ENCODE measurements around the gene SRCAP.

DNA sequence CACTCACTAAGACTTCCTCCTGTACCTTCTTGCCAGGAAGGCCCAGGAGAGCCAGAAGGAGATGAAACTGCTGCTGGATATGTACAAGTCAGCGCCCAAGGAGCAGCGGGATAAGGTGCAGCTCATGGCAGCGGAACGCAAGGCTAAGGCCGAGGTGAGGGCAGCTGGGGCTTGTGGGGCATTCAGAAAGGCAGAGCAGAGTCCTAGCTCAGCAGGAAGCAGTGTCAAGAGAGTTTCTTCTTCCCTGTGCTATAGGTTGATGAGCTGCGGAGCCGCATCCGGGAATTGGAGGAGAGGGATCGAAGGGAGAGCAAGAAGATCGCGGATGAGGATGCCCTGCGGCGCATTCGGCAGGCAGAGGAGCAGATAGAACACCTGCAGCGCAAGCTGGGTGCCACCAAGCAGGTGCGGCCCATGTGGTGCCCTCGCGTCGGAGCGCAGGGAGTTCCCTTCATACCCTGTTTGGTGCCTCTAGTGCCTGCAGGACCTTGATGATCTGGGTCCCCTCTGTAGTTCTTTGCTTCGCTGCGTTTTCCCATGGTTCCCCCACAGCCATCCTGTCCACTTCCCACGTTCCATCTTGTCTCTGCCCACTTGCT, 69.7 kb downstream of the SRCAP start:
- no peak for TF ChIP-seq FOXP2 (optimal IDR thresholded peaks at IDR 0.05; ENCODE audit: borderline replicate concordance, extremely low read depth, extremely low read length, insufficient read depth)
- TF ChIP-seq POLR2AphosphoS5 (IDR thresholded peaks at IDR 0.05; ENCODE audit: low read depth, low read length) = no peak
- no peak for TF ChIP-seq SIN3A (IDR thresholded peaks at IDR 0.05; ENCODE audit: borderline replicate concordance, insufficient read depth, low read length)
- TF ChIP-seq, protein P1, sequence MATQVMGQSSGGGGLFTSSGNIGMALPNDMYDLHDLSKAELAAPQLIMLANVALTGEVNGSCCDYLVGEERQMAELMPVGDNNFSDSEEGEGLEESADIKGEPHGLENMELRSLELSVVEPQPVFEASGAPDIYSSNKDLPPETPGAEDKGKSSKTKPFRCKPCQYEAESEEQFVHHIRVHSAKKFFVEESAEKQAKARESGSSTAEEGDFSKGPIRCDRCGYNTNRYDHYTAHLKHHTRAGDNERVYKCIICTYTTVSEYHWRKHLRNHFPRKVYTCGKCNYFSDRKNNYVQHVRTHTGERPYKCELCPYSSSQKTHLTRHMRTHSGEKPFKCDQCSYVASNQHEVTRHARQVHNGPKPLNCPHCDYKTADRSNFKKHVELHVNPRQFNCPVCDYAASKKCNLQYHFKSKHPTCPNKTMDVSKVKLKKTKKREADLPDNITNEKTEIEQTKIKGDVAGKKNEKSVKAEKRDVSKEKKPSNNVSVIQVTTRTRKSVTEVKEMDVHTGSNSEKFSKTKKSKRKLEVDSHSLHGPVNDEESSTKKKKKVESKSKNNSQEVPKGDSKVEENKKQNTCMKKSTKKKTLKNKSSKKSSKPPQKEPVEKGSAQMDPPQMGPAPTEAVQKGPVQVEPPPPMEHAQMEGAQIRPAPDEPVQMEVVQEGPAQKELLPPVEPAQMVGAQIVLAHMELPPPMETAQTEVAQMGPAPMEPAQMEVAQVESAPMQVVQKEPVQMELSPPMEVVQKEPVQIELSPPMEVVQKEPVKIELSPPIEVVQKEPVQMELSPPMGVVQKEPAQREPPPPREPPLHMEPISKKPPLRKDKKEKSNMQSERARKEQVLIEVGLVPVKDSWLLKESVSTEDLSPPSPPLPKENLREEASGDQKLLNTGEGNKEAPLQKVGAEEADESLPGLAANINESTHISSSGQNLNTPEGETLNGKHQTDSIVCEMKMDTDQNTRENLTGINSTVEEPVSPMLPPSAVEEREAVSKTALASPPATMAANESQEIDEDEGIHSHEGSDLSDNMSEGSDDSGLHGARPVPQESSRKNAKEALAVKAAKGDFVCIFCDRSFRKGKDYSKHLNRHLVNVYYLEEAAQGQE (IDR thresholded peaks at IDR 0.05; ENCODE audit: insufficient read depth in 1 of 2, low read depth in 2 of 2, low read length in 2 of 2) = no peak
